ENCODE measurements around the gene GINS3.

Gene GINS3

GRCh38 chr16:58392215-58393137, at the start of gene GINS3:
TSS of gene GINS3 (plus strand) at chr16:58392471. CDS start at chr16:58392602, 131 bp downstream.
- peak; percentile 90 for DNase-seq

GRCh38 chr16:58343562-58343961, 48.7 kb upstream of the GINS3 start:
- no peak for DNase-seq

- no peak for DNase-seq
These were observed 46.5 kb upstream of the GINS3 start for GRCh38 chr16:58345574-58346354.

GRCh38 chr16:58346831-58347371, 45.4 kb upstream of the GINS3 start:
- DNase-seq, result no peak

- DNase-seq, result no peak
These were observed 43.3 kb upstream of the GINS3 start for GRCh38 chr16:58348986-58349385.

GRCh38 chr16:58352690-58353089, 39.6 kb upstream of the GINS3 start:
- no peak for DNase-seq

GRCh38 chr16:58360041-58360634, 32.1 kb upstream of the GINS3 start:
- DNase-seq, result no peak

GRCh38 chr16:58361726-58362125, 30.5 kb upstream of the GINS3 start:
- DNase-seq, result no peak

- DNase-seq, result no peak
These were observed 28.4 kb upstream of the GINS3 start for GRCh38 chr16:58363746-58364393.

GRCh38 chr16:58365623-58366022, 26.6 kb upstream of the GINS3 start:
- no peak for DNase-seq

- DNase-seq, result no peak
These were observed 25.8 kb upstream of the GINS3 start for GRCh38 chr16:58366247-58367031.

GRCh38 chr16:58367252-58367651, 25.0 kb upstream of the GINS3 start:
- no peak for DNase-seq

- no peak for DNase-seq
These were observed 20.4 kb upstream of the GINS3 start for GRCh38 chr16:58371841-58372240.

- no peak for DNase-seq
These were observed 16.9 kb upstream of the GINS3 start for GRCh38 chr16:58375386-58375785.

- no peak for DNase-seq
These were observed 14.3 kb upstream of the GINS3 start for GRCh38 chr16:58377932-58378331.

- no peak for DNase-seq
These were observed 13.9 kb upstream of the GINS3 start for GRCh38 chr16:58378401-58378800.

GRCh38 chr16:58379736-58380135, 12.5 kb upstream of the GINS3 start:
- no peak for DNase-seq

- no peak for DNase-seq
These were observed 10.6 kb upstream of the GINS3 start for GRCh38 chr16:58381661-58382060.

- DNase-seq, result no peak
These were observed 7.7 kb upstream of the GINS3 start for GRCh38 chr16:58384437-58385055.

- no peak for DNase-seq
These were observed 7.0 kb upstream of the GINS3 start for GRCh38 chr16:58385218-58385773.

- no peak for DNase-seq
These were observed 2.5 kb upstream of the GINS3 start for GRCh38 chr16:58389724-58390123.
